Measurements from ENCODE around the gene CDH23. TPM values are rescaled to one million over a fixed set of nuclear protein-coding genes. Genes with fewer than 3 reads are reported as not detected.
A peak's percentile ranks its signal among the peaks of the same experiment; 100 is the strongest.

CDH23 gene
- total RNA-seq, 8 experiments from 2014 or later = 1.6 to 81.3 (median 3.3) TPM

- H3K4me1 ChIP-seq (replicated peaks in 1 of 2) = peaks cover 11 to 24% of the 10 kb centered on the region in 2 donors
- in situ Hi-C loops (cut with MboI; ENCODE audit: low pct_unique_long_range_greater_than_20kb in 2 of 9, low sequenced_read_pairs in 9 of 9, unreplicated experiment in 9 of 9) = loop anchor here in 3 of 9 experiments (25.0 kb wide), 1 partner anchor 183 kb away; the partner anchor contains the start of gene CDH23 (in 3 of the 3)
- H3K27ac ChIP-seq = no peak overlapping the region
- WGBS, 10 experiments = 0 to 100% (median 67%) methylated on average over 1 to 4 of the region's 6 CpGs; no CpG with 5 or more reads in 1 of the 10 experiments
- ATAC-seq (replicated peaks in 6 of 8) = peak; percentile 29 to 76 (median 43)
- no peak overlapping the region for H3K4me3 ChIP-seq
Observed at GRCh38 chr10:71569775-71570588, 173.3 kb downstream of the CDH23 start.

- no peak overlapping the region for H3K27ac ChIP-seq
- 48 to 100% (median 88%) methylated on average over 1 to 13 of the region's 15 CpGs; no CpG with 5 or more reads in 2 of the 10 experiments for WGBS, 10 experiments
- in situ Hi-C loops (cut with MboI; ENCODE audit: low pct_unique_long_range_greater_than_20kb in 2 of 9, low sequenced_read_pairs in 9 of 9, unreplicated experiment in 9 of 9) = loop anchor here in 3 of 9 experiments (25.0 kb wide), 1 partner anchor 184 kb away; the partner anchor contains the start of gene CDH23 (in 3 of the 3)
- peaks cover 22 to 40% of the 10 kb centered on the region in 2 donors for H3K4me1 ChIP-seq (replicated peaks in 1 of 2)
- no peak for ATAC-seq (replicated peaks in 6 of 8)
- no peak overlapping the region for H3K4me3 ChIP-seq
Observed at GRCh38 chr10:71571460-71572175, 174.9 kb downstream of the CDH23 start.

- ATAC-seq (replicated peaks in 6 of 8) = no peak
- no peak overlapping the region for H3K27ac ChIP-seq
- in situ Hi-C loops (cut with MboI; ENCODE audit: low pct_unique_long_range_greater_than_20kb in 2 of 9, low sequenced_read_pairs in 9 of 9, unreplicated experiment in 9 of 9) = loop anchor here in 3 of 9 experiments (25.0 kb wide), 1 partner anchor 186 kb away; the partner anchor contains the start of gene CDH23 (in 3 of the 3)
- H3K4me1 ChIP-seq (replicated peaks in 1 of 2) = peaks cover 22 to 40% of the 10 kb centered on the region in 2 donors
- no peak overlapping the region for H3K4me3 ChIP-seq
- 60 to 100% (median 83%) methylated on average over 1 to 6 of the region's 8 CpGs; no CpG with 5 or more reads in 2 of the 10 experiments for WGBS, 10 experiments
Observed at GRCh38 chr10:71572962-71573361, 176.2 kb downstream of the CDH23 start.

- 33 to 88% (median 79%) methylated on average over 2 to 10 of the region's 22 CpGs; no CpG with 5 or more reads in 4 of the 10 experiments for WGBS, 10 experiments
- in situ Hi-C loops (cut with MboI; ENCODE audit: low pct_unique_long_range_greater_than_20kb in 2 of 9, low sequenced_read_pairs in 9 of 9, unreplicated experiment in 9 of 9) = loop anchor here in 3 of 9 experiments (25.0 kb wide), 1 partner anchor 187 kb away; the partner anchor contains the start of gene CDH23 (in 3 of the 3)
- peak in 5 of 8 experiments; percentile 40 to 68 (median 48) for ATAC-seq (replicated peaks in 6 of 8)
Observed at GRCh38 chr10:71573562-71574518, 177.1 kb downstream of the CDH23 start.

GRCh38 chr10:71575451-71575850, 178.7 kb downstream of the CDH23 start:
- Histone ChIP-seq H3K4me1 (replicated peaks in 1 of 2) (peaks cover 22 to 43% of the 10 kb centered on the region in 2 donors), H3K27ac (no peak overlapping the region), H3K4me3 (no peak overlapping the region)
- in situ Hi-C loops (cut with MboI; ENCODE audit: low pct_unique_long_range_greater_than_20kb in 2 of 9, low sequenced_read_pairs in 9 of 9, unreplicated experiment in 9 of 9) = no loop called here
- 43 to 100% (median 81%) methylated on average over 1 to 11 of the region's 14 CpGs; no CpG with 5 or more reads in 2 of the 10 experiments for WGBS, 10 experiments
- no peak for ATAC-seq (replicated peaks in 6 of 8)

More at GRCh38 chr10:71573562-71574518, 177.1 kb downstream of the CDH23 start:
- H3K27ac ChIP-seq = peak overlapping the region in 1 of 2 donors; percentile 12
- H3K4me3 ChIP-seq = no peak overlapping the region
- peaks cover 22 to 40% of the 10 kb centered on the region in 2 donors for H3K4me1 ChIP-seq (replicated peaks in 1 of 2)

- peak in 5 of 8 experiments; percentile 8 to 20 (median 13) for ATAC-seq (replicated peaks in 6 of 8)
- H3K27ac ChIP-seq = no peak overlapping the region
- 0 to 100% (median 68%) methylated on average over 1 to 10 of the region's 16 CpGs; no CpG with 5 or more reads in 2 of the 10 experiments for WGBS, 10 experiments
Observed at GRCh38 chr10:71575934-71576801, 179.4 kb downstream of the CDH23 start.

GRCh38 chr10:71576842-71577241, 180.1 kb downstream of the CDH23 start:
- WGBS, 10 experiments = 79 to 100% (median 91%) methylated on average over 1 to 8 of the region's 9 CpGs
- in situ Hi-C loops (cut with MboI; ENCODE audit: low pct_unique_long_range_greater_than_20kb in 2 of 9, low sequenced_read_pairs in 9 of 9, unreplicated experiment in 9 of 9) = no loop called here
- Histone ChIP-seq H3K4me1 (replicated peaks in 1 of 2) (peaks cover 32 to 55% of the 10 kb centered on the region in 2 donors), H3K4me3 (no peak overlapping the region), H3K27ac (no peak overlapping the region)
- no peak for ATAC-seq (replicated peaks in 6 of 8)

More at GRCh38 chr10:71575934-71576801, 179.4 kb downstream of the CDH23 start:
- peaks cover 26 to 49% of the 10 kb centered on the region in 2 donors for H3K4me1 ChIP-seq (replicated peaks in 1 of 2)
- in situ Hi-C loops (cut with MboI; ENCODE audit: low pct_unique_long_range_greater_than_20kb in 2 of 9, low sequenced_read_pairs in 9 of 9, unreplicated experiment in 9 of 9) = no loop called here
- no peak overlapping the region for H3K4me3 ChIP-seq

GRCh38 chr10:71577345-71577744, 180.6 kb downstream of the CDH23 start:
- Histone ChIP-seq H3K27ac (no peak overlapping the region), H3K4me3 (no peak overlapping the region), H3K4me1 (replicated peaks in 1 of 2) (peaks cover 34 to 60% of the 10 kb centered on the region in 2 donors)
- ATAC-seq (replicated peaks in 6 of 8) = no peak
- 56 to 96% (median 86%) methylated on average over 3 to 7 of the region's 8 CpGs; no CpG with 5 or more reads in 6 of the 10 experiments for WGBS, 10 experiments
- in situ Hi-C loops (cut with MboI; ENCODE audit: low pct_unique_long_range_greater_than_20kb in 2 of 9, low sequenced_read_pairs in 9 of 9, unreplicated experiment in 9 of 9) = no loop called here

GRCh38 chr10:71578069-71578468, 181.3 kb downstream of the CDH23 start:
- in situ Hi-C loops (cut with MboI; ENCODE audit: low pct_unique_long_range_greater_than_20kb in 2 of 9, low sequenced_read_pairs in 9 of 9, unreplicated experiment in 9 of 9) = no loop called here
- Histone ChIP-seq H3K4me1 (replicated peaks in 1 of 2) (peaks cover 38 to 63% of the 10 kb centered on the region in 2 donors), H3K27ac (no peak overlapping the region), H3K4me3 (no peak overlapping the region)
- ATAC-seq (replicated peaks in 6 of 8) = no peak
- WGBS, 10 experiments = 47 to 100% (median 87%) methylated on average over 1 to 5 of the region's 10 CpGs; no CpG with 5 or more reads in 6 of the 10 experiments

GRCh38 chr10:71579668-71580067, 182.9 kb downstream of the CDH23 start:
- Histone ChIP-seq H3K27ac (no peak overlapping the region), H3K4me1 (replicated peaks in 1 of 2) (peaks cover 30 to 53% of the 10 kb centered on the region in 2 donors), H3K4me3 (no peak overlapping the region)
- no peak for ATAC-seq (replicated peaks in 6 of 8)
- 100% methylated on average over 1 to 2 of the region's 5 CpGs; no CpG with 5 or more reads in 8 of the 10 experiments for WGBS, 10 experiments
- in situ Hi-C loops (cut with MboI; ENCODE audit: low pct_unique_long_range_greater_than_20kb in 2 of 9, low sequenced_read_pairs in 9 of 9, unreplicated experiment in 9 of 9) = no loop called here

- H3K4me1 ChIP-seq (replicated peaks in 1 of 2) = peaks cover 26 to 53% of the 10 kb centered on the region in 2 donors
- in situ Hi-C loops (cut with MboI; ENCODE audit: low pct_unique_long_range_greater_than_20kb in 2 of 9, low sequenced_read_pairs in 9 of 9, unreplicated experiment in 9 of 9) = no loop called here
- no peak for ATAC-seq (replicated peaks in 6 of 8)
- WGBS, 10 experiments = 0 to 77% (median 43%) methylated on average over 1 to 2 of the region's 2 CpGs; no CpG with 5 or more reads in 5 of the 10 experiments
- H3K4me3 ChIP-seq = no peak overlapping the region
- no peak overlapping the region for H3K27ac ChIP-seq
Observed at GRCh38 chr10:71580415-71580814, 183.7 kb downstream of the CDH23 start.

Measured in motor neuron (in vitro differentiated cells).